Activated CD8-positive, alpha-beta memory T cell treated with anti-CD3 and anti-CD28 coated beads for 4 hours (primary cell): ENCODE results near the gene SPOCK2.
"Not testable (repeated sequence)": the region's sequence is repeated elsewhere in the genome, so short reads cannot be mapped to it uniquely, and the experiment has no call there.

ENCODE experiments used
- DNase-seq, 2 donors: peaks; one replicate each; pipeline ENCODE4 v3.0.0-alpha.2; 2020; ENCODE audit warnings: low read depth in 2 of 2

SPOCK2 gene

DNA sequence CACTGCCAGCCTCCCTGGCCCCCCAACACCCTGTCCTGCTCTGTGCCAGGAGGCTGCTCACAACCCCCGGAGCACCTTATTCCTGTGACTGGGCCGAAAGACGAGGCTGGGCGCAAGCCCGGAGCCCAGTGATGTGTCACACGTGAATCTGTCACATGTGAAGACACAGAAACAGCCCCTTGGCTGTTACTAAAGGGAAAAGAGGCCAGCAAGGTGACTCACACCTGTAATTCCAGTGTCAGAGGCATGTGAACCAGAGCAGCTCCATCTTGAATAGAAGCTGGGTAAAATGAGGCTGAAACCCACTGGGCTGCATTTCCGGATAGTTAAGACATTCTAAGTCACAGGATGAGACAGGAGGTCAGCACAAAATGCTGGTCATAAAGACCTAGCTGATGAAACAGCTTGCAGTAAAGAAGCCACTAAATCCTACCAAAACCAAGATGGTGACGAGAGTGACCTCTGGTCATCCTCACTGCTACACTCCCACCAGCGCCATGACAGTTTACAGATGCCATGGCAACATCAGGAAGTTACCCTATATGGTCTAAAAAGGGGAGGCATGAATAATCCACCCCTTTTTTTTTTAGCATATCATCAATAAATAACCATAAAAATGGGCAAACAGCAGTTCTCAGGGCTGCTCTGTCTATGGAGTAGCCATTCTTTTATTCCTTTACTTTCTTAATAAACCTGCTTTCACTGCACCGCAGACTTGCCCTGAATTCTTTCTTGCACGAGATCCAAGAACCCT lies 55.8 kb downstream of the SPOCK2 start:
- DNase-seq = not testable (repeated sequence)

DNA sequence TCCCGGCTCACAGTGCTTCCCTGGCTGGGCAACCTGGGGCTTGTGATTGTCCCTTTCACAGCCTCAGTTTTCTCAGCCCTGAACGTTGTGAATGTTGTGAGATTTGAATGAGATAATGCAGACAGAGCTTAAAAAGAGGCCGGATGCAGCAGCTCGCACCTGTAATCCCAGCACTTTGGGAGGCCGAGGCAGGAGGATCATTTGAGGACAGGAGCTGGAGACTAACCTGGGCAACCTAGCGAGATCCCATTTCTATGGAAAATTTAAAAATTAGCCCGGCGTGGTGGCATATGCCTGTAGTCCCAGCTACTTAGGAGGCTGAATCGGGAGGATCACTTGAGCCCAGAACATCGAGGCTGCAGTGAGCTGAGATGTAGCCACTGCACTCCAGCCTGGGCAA lies 56.6 kb downstream of the SPOCK2 start:
- no peak for DNase-seq

DNA sequence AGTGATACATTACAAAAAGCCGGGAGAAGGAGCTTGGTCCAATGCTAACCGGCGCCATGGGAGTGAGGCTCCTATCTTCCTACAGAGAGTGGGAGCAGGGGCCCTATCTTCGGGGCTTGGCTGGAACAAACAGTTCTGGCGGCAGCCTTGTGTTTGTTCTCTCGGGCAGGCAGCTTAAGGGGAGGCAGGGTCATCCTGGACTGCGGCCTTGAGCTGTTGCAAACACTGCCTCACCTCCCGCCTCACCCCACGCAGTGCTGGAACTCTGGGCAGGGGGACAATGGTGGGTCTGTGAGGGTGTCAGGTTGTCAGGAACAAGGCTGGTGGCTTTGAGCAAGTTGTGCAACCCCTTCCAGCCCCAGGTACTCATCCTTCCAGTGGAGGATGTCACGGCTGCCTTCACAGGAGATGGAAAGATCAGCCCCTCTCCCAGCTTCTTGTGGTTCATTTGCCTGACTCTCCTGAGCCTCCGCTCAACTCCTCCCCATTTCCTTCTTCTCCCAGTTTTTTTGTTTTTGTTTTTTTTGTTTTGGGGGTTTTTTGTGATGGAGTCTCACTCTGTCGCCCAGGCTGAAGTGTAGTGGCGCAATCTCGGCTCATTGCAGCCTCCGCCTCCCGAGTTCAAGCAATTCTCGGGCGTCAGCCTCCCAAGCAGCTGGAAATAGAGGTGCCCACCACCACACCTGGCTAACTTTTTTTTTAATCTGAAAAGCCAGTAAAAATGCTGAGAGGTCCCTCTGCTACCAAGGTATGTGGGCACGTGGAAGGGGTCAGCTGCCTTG lies 57.4 kb downstream of the SPOCK2 start:
- no peak for DNase-seq

DNA sequence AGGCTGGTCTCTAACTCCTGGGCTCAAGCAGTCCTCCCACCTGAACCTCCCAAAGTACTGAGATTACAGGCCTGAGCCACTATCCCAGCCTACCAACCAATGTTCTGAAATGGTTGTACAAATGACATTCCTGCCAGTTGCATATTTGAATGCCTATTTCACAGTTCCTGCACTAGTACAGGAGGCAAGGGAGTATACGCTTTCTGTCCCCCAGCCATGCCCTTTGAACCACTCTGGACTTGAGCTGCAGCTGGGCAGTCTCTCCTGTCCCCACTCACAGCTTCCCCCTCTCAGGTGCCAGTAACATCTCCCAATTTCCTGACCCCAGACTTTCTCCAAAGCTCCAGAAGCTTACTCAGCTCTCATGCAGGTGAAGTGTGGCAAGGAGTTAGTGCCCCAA lies 58.9 kb downstream of the SPOCK2 start:
- no peak for DNase-seq

DNA sequence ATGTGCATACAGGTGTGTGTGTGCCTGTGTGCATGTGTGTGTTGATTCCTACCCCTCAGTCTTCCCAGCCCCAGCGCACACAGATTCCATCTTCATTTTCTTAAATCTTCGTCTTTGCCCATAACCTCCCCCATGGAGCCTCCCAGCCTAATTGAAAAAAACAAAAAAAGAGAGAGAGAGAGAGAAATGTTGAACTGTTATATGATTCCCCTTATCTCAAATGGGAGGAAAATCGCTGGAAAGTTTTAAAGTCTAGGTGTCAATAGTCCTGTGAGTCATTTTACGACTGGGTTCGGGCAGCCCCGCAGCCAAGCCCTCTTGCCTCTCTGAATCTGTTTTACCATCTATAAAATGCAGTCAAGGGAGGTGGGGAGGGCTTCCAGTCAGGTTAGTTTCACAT lies 60.9 kb downstream of the SPOCK2 start:
- no peak for DNase-seq

DNA sequence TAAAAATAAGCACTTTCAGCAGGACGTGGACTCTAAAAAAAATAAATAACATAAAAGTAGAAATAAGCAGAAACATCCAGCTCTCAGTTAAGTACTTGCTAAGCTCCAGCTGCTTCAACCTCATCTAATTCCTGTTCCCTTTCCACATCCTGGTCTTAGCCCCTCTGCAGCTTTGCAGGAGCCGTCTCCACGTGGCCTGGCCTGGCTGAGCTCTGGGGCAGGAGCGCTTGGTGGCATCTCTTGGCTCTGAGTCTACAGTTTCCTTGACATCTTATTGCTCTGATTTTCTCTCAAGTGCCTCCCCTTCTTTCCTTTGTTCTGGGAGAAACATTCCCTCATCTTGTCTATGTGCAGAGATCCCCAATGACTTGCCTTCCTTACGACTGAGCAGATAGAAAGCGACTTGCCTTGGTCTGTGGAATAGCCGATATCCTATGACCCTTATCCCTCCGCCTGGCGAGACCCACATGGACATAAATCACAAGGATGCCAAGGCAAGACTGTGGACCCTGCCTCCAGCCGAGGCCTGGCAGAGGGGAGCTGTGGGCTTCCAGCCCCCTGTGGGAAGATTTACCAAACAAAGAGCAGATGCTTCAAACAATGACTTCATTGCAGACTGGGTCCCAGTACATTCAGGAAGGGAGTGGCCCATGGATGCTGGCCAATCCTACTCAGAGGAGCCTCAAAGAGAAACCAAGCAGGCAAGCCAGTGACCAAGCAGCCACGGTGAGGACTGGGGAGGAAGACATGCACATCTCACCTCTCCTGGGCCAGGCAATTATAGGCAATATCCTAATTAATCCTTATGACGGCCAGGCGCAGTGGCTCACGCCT lies 61.9 kb downstream of the SPOCK2 start:
- DNase-seq = no peak

DNA sequence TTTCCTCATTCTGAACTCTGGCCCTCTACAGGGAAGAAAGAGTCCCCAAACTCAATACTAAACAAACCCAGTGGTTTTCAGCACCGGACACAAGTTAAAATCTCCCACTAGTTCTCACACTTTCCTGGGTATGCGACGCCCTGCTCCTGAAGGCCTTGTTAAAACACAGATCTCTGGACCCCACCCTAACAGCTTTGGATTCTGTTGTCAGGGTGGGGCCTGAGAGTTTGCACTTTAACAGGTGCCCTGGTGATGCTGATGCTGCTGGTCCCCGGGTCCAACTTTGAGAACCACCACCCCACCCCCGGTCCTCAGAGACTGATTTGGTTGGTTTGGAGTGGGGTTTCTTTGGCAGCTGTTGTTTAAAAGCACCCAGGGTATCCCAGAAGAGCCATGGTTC lies 62.5 kb downstream of the SPOCK2 start:
- DNase-seq = no peak

DNA sequence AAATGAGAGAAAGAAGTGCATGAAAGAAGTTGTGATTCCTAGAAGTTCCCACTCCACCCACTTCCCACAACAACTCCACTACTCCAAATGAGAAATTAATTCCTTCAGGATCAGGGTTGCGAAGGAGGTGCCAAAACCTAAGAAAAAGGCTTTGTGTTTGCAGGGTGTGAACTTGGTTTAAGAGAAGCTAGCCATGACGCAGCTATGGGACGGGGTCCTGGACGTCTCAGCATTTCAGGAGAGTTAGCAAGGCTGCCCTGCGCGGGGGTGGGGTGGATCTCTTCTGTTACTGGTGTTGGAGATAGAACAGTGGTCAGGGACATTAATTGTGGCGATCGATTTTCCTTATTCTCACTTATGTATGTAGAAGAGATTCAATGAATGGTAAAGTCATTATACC lies 63.0 kb downstream of the SPOCK2 start:
- DNase-seq = no peak

DNA sequence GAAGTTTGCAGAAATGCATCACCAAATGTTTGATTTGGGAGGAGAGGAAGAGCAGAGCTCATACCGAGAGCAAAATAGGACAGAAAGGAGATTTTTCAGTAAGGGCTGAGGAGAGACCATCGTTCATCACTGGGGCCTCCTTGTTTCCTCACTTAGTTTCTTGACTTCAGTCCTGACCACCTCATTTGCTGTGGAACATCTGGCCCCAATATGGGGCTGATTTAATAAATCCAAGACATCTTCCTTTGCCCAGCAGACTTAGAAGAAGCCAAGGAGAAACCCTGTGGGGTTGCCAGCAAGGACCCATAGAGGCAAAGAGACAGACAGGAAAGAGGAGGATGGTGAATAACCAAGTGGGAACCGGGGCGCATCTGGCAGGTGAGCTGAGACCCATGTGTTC lies 63.8 kb downstream of the SPOCK2 start:
- DNase-seq = no peak

DNA sequence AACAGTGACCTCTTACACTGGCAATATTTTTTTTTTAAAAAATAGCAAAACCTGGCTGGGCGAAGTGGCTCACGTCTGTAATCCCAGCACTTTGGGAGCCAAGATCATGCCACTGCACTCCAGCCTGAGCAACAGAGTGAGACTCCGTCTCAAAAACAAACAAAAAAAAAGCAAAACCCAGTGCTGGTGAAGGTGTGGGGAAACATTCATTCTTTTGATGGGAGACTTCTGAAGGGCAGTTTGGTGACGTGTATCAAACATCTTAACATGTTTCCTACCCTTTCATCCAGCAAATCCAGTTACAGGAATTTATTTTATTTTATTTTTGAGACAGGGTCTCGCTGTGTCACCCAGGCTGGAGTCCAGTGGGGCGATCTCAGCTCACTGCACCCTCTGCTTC lies 66.1 kb downstream of the SPOCK2 start:
- DNase-seq = no peak

DNA sequence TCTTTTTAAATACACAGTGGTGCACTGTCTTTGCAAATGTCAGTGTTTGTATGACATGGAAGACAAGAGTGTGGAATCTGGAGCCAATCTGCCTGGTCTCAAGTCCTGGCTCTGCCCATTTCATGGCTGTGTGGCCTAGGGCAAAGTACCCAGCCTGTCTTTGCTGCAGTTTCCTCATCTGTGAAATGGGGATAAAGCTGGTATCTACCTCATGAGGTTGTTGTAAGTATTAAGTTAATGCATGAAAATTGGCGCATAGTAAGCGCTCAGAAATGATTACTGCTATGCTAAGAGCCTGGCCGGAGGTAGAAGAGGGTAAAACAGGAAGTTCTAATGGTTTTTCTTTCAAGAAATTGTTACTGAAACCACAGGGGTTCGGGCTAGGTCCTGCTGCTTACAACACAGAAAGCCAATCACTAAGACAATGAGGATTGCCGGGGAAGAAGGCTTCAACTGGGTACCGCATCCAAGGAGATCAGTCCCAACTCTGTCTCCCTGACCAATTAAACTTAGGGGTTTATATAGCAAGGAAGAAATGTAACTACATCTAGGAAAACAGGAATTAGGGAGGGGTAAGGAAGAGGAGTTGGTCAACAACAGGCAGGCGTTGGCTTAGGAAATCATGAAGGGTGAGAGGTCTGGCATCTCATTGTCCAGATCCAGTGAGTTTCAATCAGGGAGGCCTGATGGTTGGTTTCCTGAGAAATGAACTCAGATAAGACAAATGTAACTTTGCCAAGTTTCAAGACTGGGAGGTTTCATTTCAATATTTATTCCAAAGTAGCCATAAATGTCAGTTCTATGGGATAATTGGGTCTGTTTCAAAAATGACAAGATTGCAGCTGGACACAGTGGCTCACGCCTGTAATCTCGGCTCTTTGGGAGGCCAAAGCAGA lies 67.2 kb downstream of the SPOCK2 start:
- no peak for DNase-seq

DNA sequence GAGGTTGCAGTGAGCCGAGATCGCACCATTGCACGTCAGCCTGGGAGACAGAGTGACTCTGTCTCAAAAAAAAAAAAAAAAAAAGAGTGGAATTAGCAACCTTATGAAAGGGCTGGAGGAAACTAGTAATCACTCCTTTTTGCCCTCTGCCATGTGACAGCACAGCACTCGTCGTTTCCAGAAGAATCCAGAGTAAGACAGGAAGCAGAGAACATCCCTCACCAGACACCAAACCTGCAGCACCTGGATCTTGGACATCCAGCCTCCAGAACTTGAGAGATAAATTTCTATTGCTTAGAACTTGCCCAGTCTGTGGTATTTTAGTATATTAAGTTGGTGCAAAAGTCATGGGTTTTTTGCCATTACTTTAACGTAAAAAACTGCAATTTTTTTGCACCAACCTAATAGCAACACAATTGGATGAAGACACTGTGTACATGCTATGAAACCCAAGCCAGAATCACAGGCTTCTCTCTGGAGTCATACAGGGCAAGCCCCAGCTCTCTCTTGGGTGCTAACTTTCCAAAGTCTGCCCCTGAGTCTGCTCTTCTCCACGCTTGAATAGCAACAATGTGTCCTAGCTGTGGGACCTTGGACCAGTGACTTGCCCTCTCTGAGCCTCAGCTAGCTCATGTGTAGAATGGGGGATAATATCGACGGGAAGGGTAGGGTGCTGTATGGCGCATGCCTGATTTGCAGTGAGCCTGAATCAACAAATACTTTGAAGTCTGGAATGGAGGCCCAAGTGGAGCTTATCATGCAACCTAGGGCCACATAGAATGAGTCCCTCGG lies 69.1 kb downstream of the SPOCK2 start:
- no peak for DNase-seq

DNA sequence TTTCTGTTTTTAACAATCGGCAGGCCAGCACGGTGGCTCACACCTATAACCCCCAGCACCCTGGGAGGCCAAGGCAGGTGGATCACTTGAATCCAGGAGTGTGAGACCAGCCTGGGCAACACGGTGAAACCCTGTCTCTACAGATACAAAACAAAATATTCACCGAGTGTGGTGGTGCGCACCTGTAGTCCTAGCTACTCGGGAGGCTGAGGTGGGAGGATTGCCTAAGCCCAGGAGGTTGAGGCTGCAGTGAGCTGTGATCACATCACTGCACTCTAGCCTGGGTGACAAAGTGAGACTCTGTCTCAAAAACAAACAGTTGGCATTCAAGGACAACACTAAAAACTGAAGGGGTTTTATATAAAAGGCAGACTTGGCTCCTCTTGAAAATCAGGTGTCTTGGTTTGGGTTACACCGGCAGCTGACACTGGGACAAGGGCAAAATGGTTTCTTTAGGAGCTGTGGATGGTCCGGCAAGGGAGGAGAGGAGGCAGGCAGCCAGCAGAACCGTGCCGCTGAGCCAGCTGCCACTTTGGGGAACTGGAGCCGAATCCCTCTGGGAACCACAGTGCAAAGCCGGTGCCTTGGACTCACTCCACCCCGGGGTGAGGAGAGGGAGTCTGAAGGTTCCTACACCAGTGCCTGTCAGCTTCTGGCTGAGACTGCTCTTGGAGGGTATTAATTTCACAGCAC lies 71.6 kb downstream of the SPOCK2 start:
- no peak for DNase-seq

DNA sequence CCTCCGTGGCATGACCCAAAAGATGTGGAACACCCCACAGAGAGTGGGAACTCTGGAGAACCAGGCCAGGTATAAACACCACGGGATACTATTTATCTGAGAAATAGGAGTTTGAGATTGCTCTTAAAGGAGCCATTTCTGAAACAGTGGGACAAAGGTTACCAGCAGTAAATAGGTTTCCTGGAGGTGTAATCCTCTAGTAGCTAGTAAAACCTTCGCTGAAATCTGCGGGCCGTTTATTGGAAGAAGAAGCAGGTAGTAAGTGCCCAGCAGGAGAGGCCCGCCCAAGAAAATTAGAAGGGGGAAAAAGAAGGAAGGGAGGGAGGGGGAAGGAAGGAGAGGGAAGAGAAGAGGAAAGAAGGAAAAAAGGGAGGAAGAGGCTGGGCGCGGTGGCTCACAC lies 72.5 kb downstream of the SPOCK2 start:
- DNase-seq = no peak

DNA sequence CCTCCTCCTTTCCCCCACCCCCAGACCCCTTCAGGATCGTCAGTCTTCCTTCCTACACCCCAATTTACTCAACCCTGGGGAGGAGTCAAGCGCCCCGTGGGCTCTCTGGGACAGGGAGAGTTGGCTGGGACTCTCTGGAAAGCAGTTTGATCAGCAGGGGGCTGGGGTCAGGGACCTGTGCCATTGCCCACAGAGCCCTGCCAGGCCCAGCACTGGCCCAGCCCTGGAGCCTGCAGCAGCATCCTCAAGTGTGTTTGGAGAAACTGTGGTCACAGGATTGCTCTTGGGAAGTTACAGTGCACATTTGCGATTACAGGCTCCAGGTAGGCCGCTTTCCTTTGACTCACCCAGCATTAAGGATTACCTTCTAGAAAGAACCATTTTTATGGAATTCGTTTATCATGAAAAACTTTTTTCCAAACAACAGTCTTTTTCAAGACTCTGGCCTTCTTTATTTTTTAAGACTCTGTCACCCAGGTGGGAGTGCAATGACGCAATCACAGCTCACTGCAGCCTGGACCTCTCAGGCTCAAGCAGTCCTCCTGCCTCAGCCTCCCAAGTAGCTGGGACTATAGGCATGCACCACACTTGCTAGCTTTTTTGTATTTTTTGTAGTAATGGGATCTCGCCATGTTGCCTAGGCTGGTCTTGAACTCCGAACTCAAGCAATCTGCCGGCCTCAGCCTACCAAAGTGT lies 73.4 kb downstream of the SPOCK2 start:
- no peak for DNase-seq

DNA sequence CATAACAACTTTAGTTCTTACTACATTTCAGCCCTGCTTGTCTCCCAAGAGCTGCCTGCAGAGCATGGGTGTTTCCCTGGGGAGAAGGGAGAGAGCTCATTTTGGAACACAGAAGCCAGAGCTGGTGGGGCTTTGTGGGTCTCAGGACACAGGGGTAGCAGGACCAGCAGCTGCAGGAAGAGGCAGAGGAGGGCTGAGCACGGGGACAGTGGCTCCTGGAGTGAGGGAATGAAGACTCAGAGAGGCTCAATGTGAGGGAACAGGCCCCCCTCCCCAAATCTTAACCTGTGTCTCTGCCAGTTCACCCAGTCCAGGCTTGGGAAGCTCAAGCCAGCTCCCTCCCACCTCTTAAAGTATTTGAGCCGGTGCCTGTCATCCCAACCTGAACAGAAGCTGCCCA lies 74.2 kb downstream of the SPOCK2 start:
- DNase-seq = no peak

DNA sequence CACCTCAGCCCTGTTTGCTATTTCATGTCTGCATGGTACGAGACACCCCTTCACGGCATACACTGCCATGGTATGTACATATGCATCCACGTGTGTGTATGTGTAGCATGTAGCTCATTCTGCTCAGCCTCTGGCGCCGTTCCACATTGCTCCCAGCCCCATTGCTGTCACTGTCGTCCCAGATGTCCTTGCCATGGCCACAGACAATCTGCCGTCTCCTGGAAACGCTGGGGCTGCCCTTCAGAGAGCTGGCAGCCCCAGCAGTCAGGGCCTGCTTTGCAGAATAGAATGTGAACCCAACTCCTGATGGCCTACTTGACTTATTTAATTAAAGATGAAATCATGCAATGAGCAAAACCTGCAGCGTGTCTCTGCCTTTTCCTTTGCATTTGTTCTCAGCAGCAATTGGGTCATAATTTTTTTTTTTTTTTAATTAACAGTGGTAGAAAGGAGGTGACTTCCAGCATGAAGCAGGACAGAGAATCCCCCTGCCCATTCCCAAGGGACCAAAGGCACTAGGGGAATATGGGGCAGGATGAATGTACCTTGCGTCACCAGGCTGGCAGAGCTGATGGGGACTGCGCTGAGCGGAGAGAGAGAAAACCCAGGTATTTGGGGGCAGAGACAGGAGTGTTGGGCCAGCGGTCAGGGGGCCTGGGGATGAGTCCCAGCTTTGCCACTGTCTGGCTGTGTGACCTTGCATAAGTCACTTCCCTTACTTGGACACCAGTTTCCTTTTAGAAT lies 75.0 kb downstream of the SPOCK2 start:
- no peak for DNase-seq

DNA sequence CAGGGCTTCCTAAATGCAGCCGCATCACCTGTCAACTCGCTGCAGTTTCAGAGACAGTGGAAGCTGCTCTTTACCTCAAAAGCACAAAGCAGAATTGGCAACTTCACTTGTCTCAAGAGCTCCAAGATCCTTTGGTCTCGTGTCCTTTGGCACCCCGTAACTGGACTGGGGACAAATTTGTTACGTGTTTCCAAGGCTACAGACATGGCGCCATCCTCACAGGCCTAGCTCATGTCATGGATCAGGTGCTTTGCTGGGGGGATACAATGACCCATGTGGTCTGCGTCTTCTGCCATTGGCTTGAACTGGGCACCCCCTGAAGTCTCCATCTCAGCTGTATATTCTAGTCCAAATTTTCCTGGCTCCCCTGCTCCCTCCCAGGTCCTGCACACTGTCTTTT lies 75.6 kb downstream of the SPOCK2 start:
- no peak for DNase-seq
